ENCODE measurements around the gene ZNF223. TPM values are rescaled to one million over a fixed set of nuclear protein-coding genes. Genes with fewer than 3 reads are reported as not detected.

The ZNF223 gene
- total RNA-seq (2022; extraction: Qiagen RNA extraction): 2.3 to 5.1 TPM (median 2.9 TPM) in 5 replicates

DNA sequence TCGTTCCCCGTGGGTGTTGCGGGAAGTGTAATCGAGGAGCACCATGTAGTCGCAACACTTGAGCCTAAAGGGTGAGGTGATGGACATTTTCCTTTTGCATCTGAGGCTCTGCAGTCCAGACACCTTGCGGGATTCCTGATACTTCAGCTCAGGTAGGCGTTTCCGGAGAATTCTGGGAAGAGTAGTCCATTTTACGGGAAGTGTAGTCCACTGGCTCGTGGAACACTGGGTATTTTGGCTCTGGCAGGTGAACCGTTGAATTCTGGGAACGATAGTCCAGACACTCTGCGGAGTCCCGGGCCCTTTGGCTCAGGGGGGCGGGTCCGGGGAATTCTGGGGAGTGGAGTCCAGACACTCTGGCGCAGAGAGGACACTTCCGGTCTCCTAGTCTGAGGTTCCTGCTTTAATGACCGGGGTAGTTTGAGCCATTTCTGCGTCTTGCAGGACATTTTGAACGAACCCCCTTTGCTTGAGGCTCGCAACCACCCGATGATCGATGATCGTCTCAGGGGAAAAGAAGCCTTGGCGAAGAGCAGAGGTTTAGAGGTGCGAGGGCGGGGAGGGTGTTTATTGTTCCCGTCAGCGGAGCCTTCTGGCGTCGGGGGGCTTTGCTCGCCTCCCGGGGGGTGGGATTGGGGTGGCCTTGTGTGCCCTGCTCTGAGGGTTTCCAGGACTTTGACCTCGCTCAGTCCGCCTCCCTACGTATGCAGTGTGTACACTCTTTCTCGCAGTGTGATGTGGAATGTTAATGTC is at the start of gene ZNF223:
ZNF223 (plus strand) TSS at position 387 of the 753 bp plus-strand sequence. CDS start 3,141 bp downstream, outside the sequence.

DNA sequence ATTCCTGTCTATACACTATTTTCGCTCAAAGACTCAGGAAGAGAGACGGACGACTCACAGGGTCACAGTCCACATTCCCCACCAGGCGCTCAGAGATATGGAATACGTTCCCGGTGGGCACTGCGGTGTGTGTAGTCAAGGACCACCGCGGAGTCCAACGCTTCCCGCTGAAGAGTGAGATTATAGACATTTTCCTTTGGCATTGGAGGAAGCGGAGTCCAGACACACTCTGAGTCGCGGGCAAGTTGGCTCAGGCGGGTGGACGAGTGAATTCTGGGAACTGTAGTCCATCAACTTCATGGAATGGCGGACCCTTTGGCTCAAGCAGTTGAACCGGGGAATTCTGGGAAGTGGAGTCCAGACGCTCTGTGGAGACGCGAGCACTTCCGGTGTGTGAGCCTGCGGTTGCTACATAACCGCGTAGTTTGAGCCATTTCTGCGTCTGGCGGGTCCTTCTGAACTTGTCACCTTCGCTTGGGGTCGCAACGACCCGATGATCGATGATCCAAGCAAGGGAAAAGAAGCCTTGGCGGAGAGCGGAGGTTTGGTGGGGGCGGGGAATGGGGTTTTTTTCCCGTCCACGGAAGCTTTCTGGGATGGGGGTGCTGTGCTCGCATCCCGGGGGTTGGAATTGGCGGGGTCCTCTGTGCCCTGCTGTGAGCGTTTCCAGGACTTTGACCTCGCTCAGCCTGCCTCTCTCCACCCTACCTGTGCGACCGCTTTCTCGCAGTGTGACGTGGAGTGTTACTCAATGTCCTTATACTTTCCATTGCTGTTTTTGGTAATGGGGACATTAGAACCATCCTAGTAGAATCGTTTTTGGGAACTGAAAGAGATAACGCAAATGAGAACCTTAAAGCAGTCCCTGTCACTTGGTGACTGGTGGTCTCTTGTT is 49.0 kb upstream of the ZNF223 start, which contains the start of gene ZNF230:
ZNF230 (plus strand) TSS at position 392 of the 895 bp plus-strand sequence. CDS start 4,122 bp downstream, outside the sequence.

DNA sequence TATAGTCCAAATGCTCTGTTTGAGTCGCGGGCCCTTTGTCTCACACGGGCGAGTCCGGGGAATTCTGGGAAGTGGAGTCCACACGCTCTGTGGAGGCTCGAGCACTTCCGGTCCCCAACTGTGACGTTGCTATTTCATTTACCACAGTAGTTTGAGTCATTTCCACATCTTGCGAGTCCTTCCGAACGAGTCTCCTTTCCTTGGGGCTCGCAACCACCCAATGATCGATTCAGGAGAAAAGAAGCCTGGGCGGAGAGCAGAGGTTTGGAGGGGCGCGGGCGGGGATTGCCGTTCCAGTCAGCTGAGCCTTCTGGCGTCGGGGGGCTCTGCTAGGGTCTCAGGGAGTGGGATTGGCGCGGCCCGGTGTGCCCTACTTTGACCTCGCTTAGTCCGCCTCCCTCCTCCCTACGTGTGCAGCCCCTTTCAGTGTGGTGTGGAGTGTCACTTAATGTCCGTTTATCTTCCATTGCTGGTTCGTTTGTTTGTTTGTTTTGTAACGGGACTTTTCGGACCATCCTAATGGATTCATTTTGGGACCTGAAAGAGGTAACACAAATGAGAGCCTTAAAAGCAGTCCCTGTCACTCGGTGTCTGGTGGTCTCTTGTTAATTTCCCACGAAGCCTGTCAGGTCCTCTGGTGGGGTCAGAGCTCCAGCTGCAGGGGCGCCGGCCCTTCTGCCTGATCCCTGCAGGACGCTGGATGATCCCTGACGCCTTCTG is 26.5 kb upstream of the ZNF223 start, which contains the start of gene ZNF222:
ZNF222 (plus strand) TSS at position 163 of the 720 bp plus-strand sequence; CDS start at position 221, 58 bp downstream.

DNA sequence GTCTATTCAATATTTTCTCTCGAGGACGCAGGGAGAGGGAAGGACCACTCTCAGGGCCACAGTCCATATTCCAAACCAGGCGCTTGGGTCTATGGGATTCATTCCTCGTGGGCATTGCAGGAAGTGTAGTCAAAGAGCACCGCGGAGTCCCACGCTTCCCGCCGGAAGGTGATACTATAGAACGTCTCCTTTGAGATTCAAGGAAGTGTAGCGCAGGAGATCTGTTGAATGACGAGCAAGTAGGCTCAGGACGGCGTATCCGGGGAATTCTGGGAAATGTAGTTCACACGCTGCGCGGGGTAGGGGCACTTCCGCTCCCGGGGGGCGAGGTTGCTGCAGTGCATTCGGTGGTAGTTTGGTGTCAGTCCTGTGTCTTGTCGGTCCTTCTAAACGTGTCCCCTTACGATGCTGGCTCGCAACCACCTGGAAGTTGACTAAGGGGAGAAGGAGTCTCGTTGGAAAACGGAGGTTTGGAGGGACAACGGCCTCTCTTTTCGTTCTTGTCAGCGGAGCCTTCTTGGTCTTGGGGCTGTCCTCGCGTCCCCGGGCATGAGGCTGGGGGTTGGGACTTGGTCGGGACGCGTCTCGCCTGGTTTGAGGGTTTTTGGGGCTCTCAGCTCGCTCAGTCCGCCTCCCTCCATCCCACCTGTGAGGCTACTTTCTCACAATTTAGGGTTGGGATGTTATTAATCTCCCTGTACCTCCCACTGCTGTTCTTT is 20.1 kb downstream of the ZNF223 start, which contains the start of gene ZNF284:
ZNF284 (plus strand) TSS at position 336 of the 719 bp plus-strand sequence. CDS start 4,231 bp downstream, outside the sequence.

DNA sequence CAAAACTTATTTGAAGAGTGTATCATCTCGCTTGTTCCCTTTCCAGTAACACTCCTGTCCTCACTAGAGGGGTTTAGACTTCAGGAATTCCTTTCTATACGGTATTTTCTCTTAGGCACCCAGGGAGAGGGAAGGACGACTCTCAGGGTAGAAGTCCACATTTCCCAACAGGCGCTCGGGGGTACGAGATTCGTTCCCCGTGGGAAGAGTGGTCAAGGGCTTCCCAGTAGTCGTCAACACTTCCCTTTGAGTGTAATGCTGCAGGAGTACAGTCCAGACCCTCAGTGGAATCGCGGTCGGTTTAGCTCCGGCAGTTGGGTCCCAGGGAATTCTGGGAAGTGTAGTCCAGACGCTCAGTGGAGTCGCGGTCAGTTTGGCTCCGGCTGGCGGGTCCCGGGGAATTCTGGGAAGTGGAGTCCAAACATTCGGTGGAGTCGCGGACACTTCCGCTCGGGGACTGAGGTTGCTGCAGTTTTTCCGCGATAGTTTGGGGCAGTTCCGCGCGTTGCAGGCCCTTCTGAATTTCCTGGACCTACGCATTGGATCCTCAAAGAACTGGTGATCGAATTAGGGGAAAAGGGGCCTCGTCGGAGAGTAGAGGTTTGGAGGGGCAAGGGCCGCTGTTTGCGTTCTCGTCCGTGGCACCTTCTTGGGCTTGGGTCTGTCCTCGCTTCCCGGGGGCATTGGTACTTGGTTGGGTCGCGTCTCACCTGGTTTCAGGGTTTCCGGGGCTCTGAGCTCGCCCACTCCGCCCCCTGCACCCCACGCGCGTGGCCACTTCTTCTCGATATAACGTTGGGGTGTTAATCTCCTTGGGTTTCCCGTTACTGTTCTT is 42.3 kb downstream of the ZNF223 start, which contains the start of gene ZNF224:
ZNF224 (plus strand) TSS at position 431 of the 835 bp plus-strand sequence. CDS start 3,513 bp downstream, outside the sequence.

DNA sequence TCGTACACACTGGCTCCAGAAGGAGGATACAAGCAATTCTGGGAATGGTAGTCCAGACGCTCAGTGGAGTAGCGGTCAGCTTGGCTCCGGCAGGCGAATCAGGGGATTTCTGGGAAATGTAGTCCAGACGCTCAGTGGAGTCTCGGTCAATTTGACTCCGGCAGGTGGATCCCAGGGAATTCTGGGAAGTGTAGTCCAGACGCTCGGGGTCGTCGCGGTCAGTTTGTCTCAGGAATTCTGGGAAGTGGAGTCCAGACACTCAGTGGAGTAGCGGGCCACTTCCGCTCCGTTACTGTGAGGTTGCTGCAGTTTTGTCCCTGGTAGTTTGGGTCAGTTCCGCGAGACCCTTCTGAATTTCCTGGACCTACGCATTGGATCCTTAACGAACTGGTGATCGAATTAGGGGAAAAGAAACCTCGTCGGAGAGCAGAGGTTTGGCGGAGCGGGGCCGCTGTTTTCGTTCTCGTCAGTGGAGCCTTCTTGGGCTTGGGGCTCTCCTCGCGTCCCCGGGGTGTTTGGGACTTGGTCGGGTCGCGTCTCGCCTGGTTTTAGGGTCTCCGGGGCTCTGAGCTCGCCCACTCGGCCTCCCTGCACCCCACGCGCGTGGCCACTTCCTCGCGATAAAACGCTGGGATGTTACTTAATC is 61.4 kb downstream of the ZNF223 start, which contains the start of gene ZNF225:
ZNF225 (plus strand) TSS at position 262 of the 646 bp plus-strand sequence. CDS start 2,429 bp downstream, outside the sequence.

Other genes with a start within 250 kb of the ZNF223 start
- 0.11 to 0.39 TPM (median 0.18 TPM) in 5 replicates for gene LYPD5, start 249.6 kb upstream of the ZNF223 start, total RNA-seq (2022; extraction: Qiagen RNA extraction)
- 3.9 to 6.1 TPM (median 4.8 TPM) in 5 replicates for gene ZNF283, start 224.7 kb upstream of the ZNF223 start, total RNA-seq (2022; extraction: Qiagen RNA extraction)
- gene ZNF404, start 168.1 kb upstream of the ZNF223 start, total RNA-seq (2022; extraction: Qiagen RNA extraction): 0.13 to 0.39 TPM (median 0.21 TPM) in 5 replicates
- gene ZNF45, start 116.8 kb upstream of the ZNF223 start, total RNA-seq (2022; extraction: Qiagen RNA extraction): 8.7 to 12.8 TPM (median 9.8 TPM) in 5 replicates
- 0.51 to 0.84 TPM (median 0.60 TPM) in 5 replicates for gene ZNF221, start 100.8 kb upstream of the ZNF223 start, total RNA-seq (2022; extraction: Qiagen RNA extraction)
- 1.9 to 3.6 TPM (median 3.0 TPM) in 5 replicates for gene ZNF155, start 67.8 kb upstream of the ZNF223 start, total RNA-seq (2022; extraction: Qiagen RNA extraction)
- 2.2 to 4.2 TPM (median 3.3 TPM) in 5 replicates for gene ZNF230, start 49.1 kb upstream of the ZNF223 start, total RNA-seq (2022; extraction: Qiagen RNA extraction)
- 3.1 to 3.8 TPM (median 3.5 TPM) in 5 replicates for gene ZNF222, start 26.7 kb upstream of the ZNF223 start, total RNA-seq (2022; extraction: Qiagen RNA extraction)
- 0.25 to 0.71 TPM (median 0.43 TPM) in 5 replicates for gene ZNF284, start 20.1 kb downstream of the ZNF223 start, total RNA-seq (2022; extraction: Qiagen RNA extraction)
- 7.1 to 12.7 TPM (median 8.9 TPM) in 5 replicates for gene ZNF224, start 42.3 kb downstream of the ZNF223 start, total RNA-seq (2022; extraction: Qiagen RNA extraction)
- 2.3 to 4.3 TPM (median 2.5 TPM) in 5 replicates for gene ZNF225, start 61.4 kb downstream of the ZNF223 start, total RNA-seq (2022; extraction: Qiagen RNA extraction)
- gene ZNF234, start 89.5 kb downstream of the ZNF223 start, total RNA-seq (2022; extraction: Qiagen RNA extraction): 1.3 to 2.5 TPM (median 2.2 TPM) in 5 replicates
- gene ZNF226, start 113.1 kb downstream of the ZNF223 start, total RNA-seq (2022; extraction: Qiagen RNA extraction): 18.3 to 21.5 TPM (median 18.7 TPM) in 5 replicates
- gene ZNF227, start 160.5 kb downstream of the ZNF223 start, total RNA-seq (2022; extraction: Qiagen RNA extraction): 9.3 to 13.7 TPM (median 10.1 TPM) in 5 replicates
- gene ZNF233, start 207.8 kb downstream of the ZNF223 start, total RNA-seq (2022; extraction: Qiagen RNA extraction): 0.51 to 0.83 TPM (median 0.63 TPM) in 5 replicates

Measured in A549 treated with Hydrocortisone at 1 μM for 4 hours (cell line).